CD4-positive, CD25-positive, alpha-beta regulatory T cell (primary cell): ENCODE measurements around the gene HIVEP3. TPM values are rescaled to one million over a fixed set of nuclear protein-coding genes. Genes with fewer than 3 reads are reported as not detected.

Experiments used
- ATAC-seq, 2 donors: fragments of 150-1000 bp; cut with Tn5 transposase; one replicate each; pipeline ENCODE4 v1.10.0; 2021; ENCODE audit warnings: low read depth in 2 of 2, moderate number of reproducible peaks in 2 of 2, moderate library complexity in 1 of 2
- DNase-seq, 3 donors: peaks; one replicate each; pipeline versions ENCODE4 v3.0.0 to v3.0.0-alpha.2; 2012 to 2022; ENCODE audit warnings: mixed read lengths in 1 of 3
- H3K27ac ChIP-seq: one replicate; pipeline ENCODE4 v1.7.0; 2013; ENCODE audit warnings: mild to moderate bottlenecking, low read length; ENCODE audit not compliant: insufficient read depth, poor library complexity, severe bottlenecking
- H3K27me3 ChIP-seq: one replicate; pipeline ENCODE4 v1.7.0; 2013; ENCODE audit warnings: low read length; ENCODE audit not compliant: control insufficient read depth, insufficient read depth
- H3K36me3 ChIP-seq: one replicate; pipeline ENCODE4 v1.7.0; 2013; ENCODE audit warnings: mild to moderate bottlenecking, low read length, moderate library complexity; ENCODE audit not compliant: control insufficient read depth, insufficient read depth
- H3K4me1 ChIP-seq: 2 replicates; pipeline ENCODE4 v1.7.0; 2013; ENCODE audit warnings: mild to moderate bottlenecking, low read length; ENCODE audit not compliant: insufficient read depth, control insufficient read depth, poor library complexity, severe bottlenecking
- H3K4me3 ChIP-seq: one replicate; pipeline ENCODE4 v1.7.0; 2013; ENCODE audit warnings: low read depth, mild to moderate bottlenecking, low read length, moderate library complexity
- H3K9me3 ChIP-seq, 2 experiments: 1 replicate in 1 of 2; 2 replicates in 1 of 2; pipeline ENCODE4 v1.7.0; 2013; ENCODE audit warnings: low read length in 2 of 2, mild to moderate bottlenecking in 1 of 2, moderate library complexity in 1 of 2; ENCODE audit not compliant: control insufficient read depth in 2 of 2
- H3K27ac Mint-ChIP-seq, 3 donors: one replicate each; pipeline ENCODE4 v1.8.0; 2020 to 2022; ENCODE audit warnings: mild to moderate bottlenecking in 3 of 3, mixed read lengths in 3 of 3, moderate library complexity in 2 of 3
- H3K27me3 Mint-ChIP-seq: one replicate; pipeline ENCODE4 v1.8.0; 2022; ENCODE audit warnings: mild to moderate bottlenecking, mixed read lengths
- H3K36me3 Mint-ChIP-seq: one replicate; pipeline ENCODE4 v1.8.0; 2020; ENCODE audit warnings: mixed read lengths
- H3K4me1 Mint-ChIP-seq, 4 donors: one replicate each; pipeline ENCODE4 v1.8.0; 2020 to 2022; ENCODE audit warnings: mixed read lengths in 4 of 4, mild to moderate bottlenecking in 1 of 4
- H3K4me3 Mint-ChIP-seq, 4 donors: one replicate each; pipeline ENCODE4 v1.8.0; 2020 to 2022; ENCODE audit warnings: mild to moderate bottlenecking in 4 of 4, mixed read lengths in 4 of 4, moderate library complexity in 3 of 4
- H3K9me3 Mint-ChIP-seq, 7 donors: one replicate each; pipeline ENCODE4 v1.8.0; 2020 to 2022; ENCODE audit warnings: mixed read lengths in 7 of 7, mild to moderate bottlenecking in 3 of 7, moderate library complexity in 2 of 7
- polyA plus RNA-seq, 4 donors: library from polyadenylated mRNA; unstranded; fragments of 300-500 nt; fragmentation: Illumina TruSeq; gene quantifications; one replicate each; pipeline ENCODE4 v1.2.3, GENCODE V29; 2021
- total RNA-seq: library from RNA; stranded (reverse); gene quantifications from one replicate; pipeline ENCODE4 v1.2.3, GENCODE V29; 2022

Gene HIVEP3
- total and polyA plus RNA-seq, 5 donors from 2014 or later, result 3.9 to 17.2 (median 7.5) TPM

GRCh38 chr1:41665962-41666917 lies 252.5 kb downstream of the HIVEP3 start:
- H3K4me1 Mint-ChIP-seq, result peaks cover 27 to 88% (median 65%) of the 10 kb centered on the region in 4 donors
- no peak for DNase-seq
- H3K9me3 ChIP-seq, result no peaks in the 10 kb centered on the region
- H3K4me3 ChIP-seq, result peak overlapping the region; percentile 48
- no peaks in the 10 kb centered on the region for H3K27me3 ChIP-seq
- H3K27ac Mint-ChIP-seq, result peak overlapping the region; percentile 72 to 98 (median 85)
- H3K27ac ChIP-seq, result peak overlapping the region; percentile 72
- H3K4me3 Mint-ChIP-seq, result peak overlapping the region; percentile 5 to 76 (median 37)
- H3K27me3 Mint-ChIP-seq, result no peaks in the 10 kb centered on the region
- H3K36me3 ChIP-seq, result no peaks in the 10 kb centered on the region
- no peak for ATAC-seq
- no peaks in the 10 kb centered on the region for H3K9me3 Mint-ChIP-seq
- H3K4me1 ChIP-seq, result peaks cover 68% of the 10 kb centered on the region
- H3K36me3 Mint-ChIP-seq, result no peaks in the 10 kb centered on the region

- Mint-ChIP-seq H3K9me3 (no peaks in the 10 kb centered on the region), H3K27ac (peak overlapping the region in 2 of 3 donors; percentile 79 to 85), H3K36me3 (no peaks in the 10 kb centered on the region), H3K4me3 (peak overlapping the region in 2 of 4 donors; percentile 55 to 76), H3K4me1 (peaks cover 29 to 88% (median 69%) of the 10 kb centered on the region in 4 donors), H3K27me3 (no peaks in the 10 kb centered on the region)
- no peak for ATAC-seq
- Histone ChIP-seq H3K27ac (peak overlapping the region; percentile 37), H3K36me3 (no peaks in the 10 kb centered on the region), H3K4me1 (peaks cover 70% of the 10 kb centered on the region), H3K9me3 (no peaks in the 10 kb centered on the region), H3K27me3 (no peaks in the 10 kb centered on the region), H3K4me3 (no peak overlapping the region)
- DNase-seq, result no peak
These were observed 253.7 kb downstream of the HIVEP3 start for GRCh38 chr1:41664861-41665640.

GRCh38 chr1:41663671-41664400 lies 254.9 kb downstream of the HIVEP3 start:
- no peak for DNase-seq
- Mint-ChIP-seq H3K27me3 (no peaks in the 10 kb centered on the region), H3K4me1 (peaks cover 32 to 88% (median 70%) of the 10 kb centered on the region in 4 donors), H3K9me3 (no peaks in the 10 kb centered on the region), H3K36me3 (no peaks in the 10 kb centered on the region), H3K4me3 (peak overlapping the region; percentile 68 to 78 (median 73)), H3K27ac (peak overlapping the region; percentile 84 to 88 (median 87))
- Histone ChIP-seq H3K9me3 (no peaks in the 10 kb centered on the region), H3K36me3 (no peaks in the 10 kb centered on the region), H3K4me3 (no peak overlapping the region), H3K27ac (peak overlapping the region; percentile 83), H3K4me1 (peaks cover 71% of the 10 kb centered on the region), H3K27me3 (no peaks in the 10 kb centered on the region)
- no peak for ATAC-seq

- ATAC-seq, result no peak
- no peak for DNase-seq
- H3K4me1 ChIP-seq, result peaks cover 71% of the 10 kb centered on the region
These were observed 255.8 kb downstream of the HIVEP3 start for GRCh38 chr1:41662765-41663437.

GRCh38 chr1:41662061-41662764 lies 256.5 kb downstream of the HIVEP3 start:
- Mint-ChIP-seq H3K4me1 (peaks cover 36 to 88% (median 70%) of the 10 kb centered on the region in 4 donors), H3K4me3 (peak overlapping the region in 3 of 4 donors; percentile 33 to 93 (median 77)), H3K36me3 (no peaks in the 10 kb centered on the region), H3K9me3 (no peaks in the 10 kb centered on the region), H3K27me3 (no peaks in the 10 kb centered on the region), H3K27ac (peak overlapping the region in 1 of 3 donors; percentile 75)
- peak; percentile 66 to 87 (median 73) for DNase-seq
- ATAC-seq, result peak; percentile 74 to 79
- H3K27ac ChIP-seq, result peak overlapping the region; percentile 83
- no peaks in the 10 kb centered on the region for H3K27me3 ChIP-seq
- H3K9me3 ChIP-seq, result no peaks in the 10 kb centered on the region
- no peaks in the 10 kb centered on the region for H3K36me3 ChIP-seq
- no peak overlapping the region for H3K4me3 ChIP-seq
- peaks cover 69% of the 10 kb centered on the region for H3K4me1 ChIP-seq

More at GRCh38 chr1:41662765-41663437, 255.8 kb downstream of the HIVEP3 start:
- peak overlapping the region; percentile 83 for H3K27ac ChIP-seq
- Mint-ChIP-seq H3K9me3 (no peaks in the 10 kb centered on the region), H3K4me3 (peak overlapping the region; percentile 68 to 79 (median 74)), H3K36me3 (no peaks in the 10 kb centered on the region), H3K27me3 (no peaks in the 10 kb centered on the region), H3K27ac (peak overlapping the region; percentile 63 to 87 (median 84)), H3K4me1 (peaks cover 36 to 88% (median 72%) of the 10 kb centered on the region in 4 donors)
- no peaks in the 10 kb centered on the region for H3K27me3 ChIP-seq
- H3K36me3 ChIP-seq, result no peaks in the 10 kb centered on the region
- H3K4me3 ChIP-seq, result no peak overlapping the region
- H3K9me3 ChIP-seq, result no peaks in the 10 kb centered on the region

GRCh38 chr1:41661428-41662060 lies 257.2 kb downstream of the HIVEP3 start:
- no peaks in the 10 kb centered on the region for H3K36me3 ChIP-seq
- Mint-ChIP-seq H3K27me3 (no peaks in the 10 kb centered on the region), H3K36me3 (no peaks in the 10 kb centered on the region), H3K4me1 (peaks cover 31 to 88% (median 67%) of the 10 kb centered on the region in 4 donors), H3K9me3 (no peaks in the 10 kb centered on the region), H3K27ac (peak overlapping the region; percentile 70 to 94 (median 71)), H3K4me3 (peak overlapping the region; percentile 90 to 97 (median 94))
- ATAC-seq, result peak; percentile 5 to 10
- DNase-seq, result no peak
- peaks cover 69% of the 10 kb centered on the region for H3K4me1 ChIP-seq
- H3K27ac ChIP-seq, result no peak overlapping the region
- no peaks in the 10 kb centered on the region for H3K27me3 ChIP-seq
- H3K9me3 ChIP-seq, result no peaks in the 10 kb centered on the region
- peak overlapping the region; percentile 74 for H3K4me3 ChIP-seq
